ENCODE data around the gene TMEM242.

The TMEM242 gene

DNA sequence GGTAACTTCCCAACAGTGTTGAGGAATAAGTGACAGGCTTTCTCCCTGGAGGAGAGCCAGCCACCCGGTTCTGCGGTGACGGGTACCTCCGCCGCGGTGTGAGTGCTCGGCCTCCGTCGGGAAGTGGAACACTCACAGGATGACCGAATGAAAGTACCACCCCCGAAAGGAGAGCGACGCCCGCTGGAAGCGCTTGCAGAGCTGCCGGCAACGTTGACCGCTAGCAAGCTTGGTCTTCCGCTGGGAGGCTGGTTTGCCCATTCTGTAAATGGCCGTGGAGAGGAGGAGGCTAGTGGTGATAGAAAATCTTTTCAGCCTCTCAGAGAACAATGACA is 614 bp upstream of the TMEM242 start:
- no peak for DNase-seq (ENCODE audit: extremely low read depth, insufficient read length)
- H3K4me3 ChIP-seq (replicated peaks; ENCODE audit: low read depth, low read length): peak overlapping the region; percentile 75
- no peaks in the 10 kb centered on the region; the same call in 1 of the 2 replicates for H3K27me3 ChIP-seq (replicated peaks; ENCODE audit: control insufficient read depth, insufficient read depth, low read length)
- no peaks in the 10 kb centered on the region for H3K36me3 ChIP-seq (ENCODE audit: control insufficient read depth, insufficient read depth, low read length)
- TF ChIP-seq, protein P1, sequence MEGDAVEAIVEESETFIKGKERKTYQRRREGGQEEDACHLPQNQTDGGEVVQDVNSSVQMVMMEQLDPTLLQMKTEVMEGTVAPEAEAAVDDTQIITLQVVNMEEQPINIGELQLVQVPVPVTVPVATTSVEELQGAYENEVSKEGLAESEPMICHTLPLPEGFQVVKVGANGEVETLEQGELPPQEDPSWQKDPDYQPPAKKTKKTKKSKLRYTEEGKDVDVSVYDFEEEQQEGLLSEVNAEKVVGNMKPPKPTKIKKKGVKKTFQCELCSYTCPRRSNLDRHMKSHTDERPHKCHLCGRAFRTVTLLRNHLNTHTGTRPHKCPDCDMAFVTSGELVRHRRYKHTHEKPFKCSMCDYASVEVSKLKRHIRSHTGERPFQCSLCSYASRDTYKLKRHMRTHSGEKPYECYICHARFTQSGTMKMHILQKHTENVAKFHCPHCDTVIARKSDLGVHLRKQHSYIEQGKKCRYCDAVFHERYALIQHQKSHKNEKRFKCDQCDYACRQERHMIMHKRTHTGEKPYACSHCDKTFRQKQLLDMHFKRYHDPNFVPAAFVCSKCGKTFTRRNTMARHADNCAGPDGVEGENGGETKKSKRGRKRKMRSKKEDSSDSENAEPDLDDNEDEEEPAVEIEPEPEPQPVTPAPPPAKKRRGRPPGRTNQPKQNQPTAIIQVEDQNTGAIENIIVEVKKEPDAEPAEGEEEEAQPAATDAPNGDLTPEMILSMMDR (IDR thresholded peaks at IDR 0.05; ENCODE audit: insufficient read depth, low read length, poor library complexity, severe bottlenecking): peak; percentile 33

DNA sequence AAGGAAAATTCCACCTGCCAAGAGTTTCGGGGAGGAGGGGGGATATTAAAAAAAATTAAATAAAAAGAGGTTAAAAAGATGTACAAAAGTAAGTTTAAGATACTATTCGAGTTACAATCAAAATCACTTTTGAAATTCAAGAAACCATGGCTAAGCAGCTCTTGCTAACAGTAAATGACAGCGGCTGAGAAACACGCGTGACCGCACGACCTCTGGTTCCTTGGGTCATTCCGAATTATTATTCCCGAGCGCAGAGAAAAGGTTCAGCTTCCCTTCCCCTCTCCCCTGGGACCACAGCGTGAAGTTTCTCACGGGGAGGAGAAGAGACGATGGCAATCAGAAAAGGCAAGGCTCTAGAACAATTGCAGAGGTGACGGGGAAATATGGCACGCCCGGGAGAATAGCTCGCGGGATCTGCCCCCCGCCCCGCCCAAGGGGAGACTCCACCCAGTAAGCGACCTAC is 496 bp downstream of the TMEM242 start:
- no peak for DNase-seq (ENCODE audit: extremely low read depth, insufficient read length)
- Histone ChIP-seq H3K27me3 (replicated peaks; ENCODE audit: control insufficient read depth, insufficient read depth, low read length) (no peaks in the 10 kb centered on the region; the same call in 1 of the 2 replicates), H3K36me3 (ENCODE audit: control insufficient read depth, insufficient read depth, low read length) (no peaks in the 10 kb centered on the region; the same call in 1 of the 2 replicates), H3K4me3 (replicated peaks; ENCODE audit: low read depth, low read length) (peak overlapping the region; percentile 75)
- TF ChIP-seq, protein P1 (IDR thresholded peaks at IDR 0.05; ENCODE audit: insufficient read depth, low read length, poor library complexity, severe bottlenecking): no peak

DNA sequence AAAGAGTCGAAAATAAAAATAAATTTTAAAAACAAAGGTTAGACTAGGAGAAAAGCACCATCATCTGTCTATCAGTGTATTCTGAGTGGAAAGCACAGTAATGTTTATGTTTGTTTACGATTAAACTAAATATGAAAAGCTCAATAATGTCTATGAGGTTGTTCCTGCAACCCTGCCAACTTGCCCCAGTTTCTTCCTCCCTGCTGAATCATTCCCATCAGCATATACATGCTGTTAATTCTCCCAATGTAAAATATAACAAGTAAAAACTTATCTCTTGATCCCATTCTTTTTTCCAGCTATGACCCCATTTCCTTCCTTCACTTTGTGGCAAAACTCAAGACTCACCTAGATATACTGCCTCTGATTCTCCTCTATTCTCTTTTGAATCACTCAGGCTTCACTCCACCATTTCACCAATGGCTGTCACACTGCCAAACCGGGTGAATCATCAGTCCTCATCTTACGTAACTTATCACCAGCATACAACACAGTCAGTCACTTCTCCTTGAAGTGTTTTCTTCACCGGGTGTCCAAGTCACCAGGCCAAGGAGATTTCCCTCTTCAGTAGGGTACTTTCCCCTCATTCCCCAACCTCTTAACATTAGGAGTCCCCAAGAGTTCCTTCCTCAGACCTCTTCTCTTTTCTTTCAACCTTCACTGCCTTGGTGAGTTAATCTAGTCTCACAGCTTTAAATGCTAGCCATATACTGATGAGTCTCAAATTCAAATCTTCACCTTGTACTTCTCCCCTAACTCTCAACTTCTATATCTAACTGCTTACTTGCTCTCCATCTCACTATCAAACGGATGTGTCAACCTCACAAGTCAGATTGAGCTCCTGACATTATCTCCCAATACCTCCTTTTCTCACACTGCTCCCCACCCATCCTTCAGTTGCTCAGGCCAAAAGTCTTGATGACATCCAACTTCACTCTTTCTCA is 6.2 kb downstream of the TMEM242 start:
- TF ChIP-seq, protein P1 (IDR thresholded peaks at IDR 0.05; ENCODE audit: insufficient read depth, low read length, poor library complexity, severe bottlenecking): no peak
- Histone ChIP-seq H3K27me3 (replicated peaks; ENCODE audit: control insufficient read depth, insufficient read depth, low read length) (no peaks in the 10 kb centered on the region), H3K4me3 (replicated peaks; ENCODE audit: low read depth, low read length) (no peak overlapping the region), H3K36me3 (ENCODE audit: control insufficient read depth, insufficient read depth, low read length) (peaks cover 11% of the 10 kb centered on the region)
- DNase-seq (ENCODE audit: extremely low read depth, insufficient read length): no peak

DNA sequence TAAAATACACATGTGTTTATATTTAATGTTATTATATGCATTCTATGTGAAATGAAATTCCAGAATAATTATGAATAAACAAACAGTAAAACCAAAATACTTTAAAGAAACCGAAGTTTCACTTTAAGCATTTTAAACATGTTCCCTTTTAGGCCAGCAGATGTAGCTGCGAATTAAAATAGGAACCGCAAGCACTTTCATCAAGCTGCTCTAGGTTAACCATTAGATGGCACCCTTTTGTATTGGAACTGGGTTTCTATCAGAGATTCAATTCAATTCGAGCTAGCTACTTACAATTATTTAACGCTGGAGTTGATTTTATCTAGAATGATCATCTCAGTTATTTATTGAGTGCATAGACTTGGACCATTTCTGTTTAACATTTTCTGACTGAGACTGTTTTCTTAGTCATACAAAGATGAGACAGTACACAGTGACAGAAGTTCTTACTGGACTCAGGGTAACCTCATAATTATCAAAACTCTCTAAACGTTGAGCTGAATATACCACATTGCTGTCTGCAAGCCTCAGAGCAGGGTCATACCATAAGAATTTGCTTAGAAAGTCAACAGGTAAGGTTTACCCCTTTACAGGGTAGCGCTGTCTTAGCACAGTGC is 8.5 kb downstream of the TMEM242 start:
- TF ChIP-seq, protein P1 (IDR thresholded peaks at IDR 0.05; ENCODE audit: insufficient read depth, low read length, poor library complexity, severe bottlenecking): peak; percentile 81
- no peak overlapping the region for H3K4me3 ChIP-seq (replicated peaks; ENCODE audit: low read depth, low read length)
- H3K36me3 ChIP-seq (ENCODE audit: control insufficient read depth, insufficient read depth, low read length): peaks cover 11% of the 10 kb centered on the region
- H3K27me3 ChIP-seq (replicated peaks; ENCODE audit: control insufficient read depth, insufficient read depth, low read length): no peaks in the 10 kb centered on the region
- DNase-seq (ENCODE audit: extremely low read depth, insufficient read length): no peak

DNA sequence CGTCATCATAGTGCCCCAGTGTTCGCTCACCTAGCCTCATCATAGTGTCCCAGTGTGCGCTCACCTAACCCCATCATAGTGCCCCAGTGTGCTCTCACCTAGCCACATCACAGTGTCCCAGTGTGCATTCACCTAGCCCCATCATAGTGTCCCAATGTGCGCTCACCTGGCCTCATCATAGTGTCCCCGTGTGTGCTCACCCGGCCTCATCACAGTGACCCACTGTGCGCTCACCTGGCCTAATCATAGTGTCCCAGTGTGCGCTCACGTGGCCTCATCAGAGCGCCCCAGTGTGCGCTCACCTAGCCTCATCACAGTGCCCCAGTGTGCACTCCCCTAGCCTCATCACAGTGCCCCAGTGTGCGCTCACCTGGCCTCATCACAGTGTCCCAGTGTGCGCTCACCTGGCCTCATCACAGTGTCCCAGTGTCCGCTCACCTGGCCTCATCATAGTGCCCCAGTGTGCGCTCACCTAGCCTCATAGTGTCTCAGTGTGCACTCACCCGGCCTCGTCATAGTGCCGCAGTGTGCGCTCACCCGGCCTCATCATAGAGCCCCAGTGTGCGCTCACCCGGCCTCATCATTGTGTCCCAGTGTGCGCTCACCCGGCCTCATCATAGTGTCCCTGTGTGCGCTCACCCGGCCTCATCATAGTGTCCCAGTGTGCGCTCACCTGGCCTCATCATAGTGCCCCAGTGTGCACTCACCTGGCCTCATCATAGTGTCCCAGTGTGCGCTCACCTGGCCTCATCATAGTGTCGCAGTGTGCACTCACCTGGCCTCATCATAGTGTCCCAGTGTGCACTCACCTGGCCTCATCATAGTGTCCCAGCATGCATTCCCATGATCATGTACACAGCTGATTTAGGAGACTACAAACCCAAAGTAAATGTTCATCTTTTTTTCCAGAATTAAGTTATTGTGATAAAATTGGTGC is 9.5 kb downstream of the TMEM242 start:
- no peak overlapping the region for H3K4me3 ChIP-seq (replicated peaks; ENCODE audit: low read depth, low read length)
- DNase-seq (ENCODE audit: extremely low read depth, insufficient read length): no peak
- no peaks in the 10 kb centered on the region for H3K27me3 ChIP-seq (replicated peaks; ENCODE audit: control insufficient read depth, insufficient read depth, low read length)
- TF ChIP-seq, protein P1 (IDR thresholded peaks at IDR 0.05; ENCODE audit: insufficient read depth, low read length, poor library complexity, severe bottlenecking): no peak
- H3K36me3 ChIP-seq (ENCODE audit: control insufficient read depth, insufficient read depth, low read length): peaks cover 11% of the 10 kb centered on the region
